Uterus (tissue), 4 donors: ENCODE results near the gene S1PR3. TPM values are rescaled to one million over a fixed set of nuclear protein-coding genes. Genes with fewer than 3 reads are reported as not detected.

Experiments used
- DNase-seq, 2 donors: peaks; one replicate each; pipeline ENCODE4 v3.0.0-alpha.2; 2019 to 2020
- H3K27ac ChIP-seq, 2 donors: fragments of 200-600 bp; sonication (generic); 1 replicate in 1 of 2; 2 replicates in 1 of 2; pipeline ENCODE4 v1.5.1; 2016 to 2018
- H3K27me3 ChIP-seq, 2 donors: fragments of 200-600 bp; sonication (generic); one replicate each; pipeline ENCODE4 v1.5.1; 2018 to 2019; ENCODE audit warnings: control low read depth in 1 of 2
- H3K36me3 ChIP-seq, 2 donors: fragments of 200-600 bp; sonication (generic); one replicate each; pipeline ENCODE4 v1.5.1; 2019; ENCODE audit warnings: control low read depth in 1 of 2
- H3K4me1 ChIP-seq, 2 donors: fragments of 200-600 bp; sonication (generic); one replicate each; pipeline ENCODE4 v1.5.1; 2018 to 2019; ENCODE audit warnings: control low read depth in 1 of 2
- H3K4me3 ChIP-seq, 2 donors: fragments of 200-600 bp; sonication (generic); 1 replicate in 1 of 2; 2 replicates in 1 of 2; pipeline ENCODE4 v1.5.1; 2018 to 2019; ENCODE audit warnings: mild to moderate bottlenecking in 1 of 2
- H3K9me3 ChIP-seq, 2 donors: fragments of 200-600 bp; sonication (generic); one replicate each; pipeline ENCODE4 v1.5.1; 2019; ENCODE audit warnings: control low read depth in 1 of 2
- CTCF ChIP-seq, 4 experiments: fragments of 200-600 bp in 2 of 4; fragments of 450-650 bp in 2 of 4; sonication (generic) in 2 of 4; IDR thresholded peaks; one replicate each; pipeline ENCODE4 v1.5.1; 2016 to 2019; ENCODE audit warnings: antibody characterized with exemption in 4 of 4, mild to moderate bottlenecking in 2 of 4, moderate library complexity in 1 of 4
- POLR2A ChIP-seq, 2 donors: fragments of 450-650 bp; IDR thresholded peaks; one replicate each; pipeline ENCODE4 v1.6.1; 2016; ENCODE audit warnings: antibody characterized with exemption in 2 of 2, mild to moderate bottlenecking in 1 of 2, moderate library complexity in 1 of 2
- intact Hi-C: fragments of 100-400 bp; cut with DNase I; formaldehyde crosslinking; loops from one replicate; pipeline ENCODE4 v1.15.1; 2023; ENCODE audit warnings: low total_unique reads
- total RNA-seq, 4 donors: library from RNA; depleted of rRNA in 3 of 4; stranded (reverse); fragments of >200 nt in 3 of 4; gene quantifications; one replicate each; pipeline versions ENCODE4 v1.1.0 to v1.2.4, GENCODE V29; 2014 to 2023
- donor health status: DM: yes; HTN: yes; CAD: no.

The S1PR3 gene
- total RNA-seq, 4 donors from 2014 or later: 6.4 to 57.3 (median 26.3) TPM

GRCh38 chr9:89051421-89052025 lies 60.3 kb downstream of the S1PR3 start:
- no peaks in the 10 kb centered on the region for H3K9me3 ChIP-seq
- H3K27me3 ChIP-seq: no peaks in the 10 kb centered on the region
- no peaks in the 10 kb centered on the region for H3K4me1 ChIP-seq
- TF ChIP-seq POLR2A (IDR thresholded peaks at IDR 0.05) (no peak), CTCF (IDR thresholded peaks at IDR 0.05) (no peak)
- no peak for DNase-seq
- intact Hi-C loops: no loop called here
- no peaks in the 10 kb centered on the region for H3K36me3 ChIP-seq
- H3K4me3 ChIP-seq: no peak overlapping the region
- no peak overlapping the region for H3K27ac ChIP-seq

- H3K27me3 ChIP-seq: no peaks in the 10 kb centered on the region
- intact Hi-C loops: no loop called here
- H3K36me3 ChIP-seq: no peaks in the 10 kb centered on the region
- no peaks in the 10 kb centered on the region for H3K4me1 ChIP-seq
- no peak for DNase-seq
- H3K27ac ChIP-seq: no peak overlapping the region
- no peaks in the 10 kb centered on the region for H3K9me3 ChIP-seq
- TF ChIP-seq CTCF (IDR thresholded peaks at IDR 0.05): no peak
- no peak for TF ChIP-seq POLR2A (IDR thresholded peaks at IDR 0.05)
- no peak overlapping the region for H3K4me3 ChIP-seq
These were observed 61.3 kb downstream of the S1PR3 start for GRCh38 chr9:89052470-89053097.

GRCh38 chr9:89053301-89053700 lies 62.0 kb downstream of the S1PR3 start:
- DNase-seq: no peak
- intact Hi-C loops: no loop called here
- Histone ChIP-seq H3K36me3 (no peaks in the 10 kb centered on the region), H3K4me3 (no peak overlapping the region), H3K27ac (no peak overlapping the region), H3K9me3 (no peaks in the 10 kb centered on the region), H3K27me3 (no peaks in the 10 kb centered on the region), H3K4me1 (no peaks in the 10 kb centered on the region)
- TF ChIP-seq POLR2A (IDR thresholded peaks at IDR 0.05) (no peak), CTCF (IDR thresholded peaks at IDR 0.05) (no peak)

Other genes starting within 250 kb of the S1PR3 start
- gene SHC3, start 187.3 kb downstream of the S1PR3 start, total RNA-seq: 1 to 10 TPM in 3 of 4 donors, under 1 TPM in 1; 0.51 to 3.5 (median 2.5) TPM